Choroid plexus epithelial cell (primary cell): Measurements from ENCODE around the gene COL1A1.

Experiments
- DNase-seq: peaks from one replicate; pipeline ENCODE4 v3.0.0-alpha.2; 2010; ENCODE audit warnings: low read depth
- H3K4me3 ChIP-seq: 2 replicates; pipeline ENCODE4 v1.5.1; 2011; ENCODE audit warnings: low read depth, mild to moderate bottlenecking, control low read depth, low read length, moderate library complexity
- TF ChIP-seq, protein P1 (sequence below): conservative IDR thresholded peaks from 2 replicates; pipeline ENCODE4 v1.5.1; 2011; ENCODE audit warnings: low read depth, mild to moderate bottlenecking, control low read depth, inconsistent platforms, low read length, moderate library complexity

COL1A1 gene

DNA sequence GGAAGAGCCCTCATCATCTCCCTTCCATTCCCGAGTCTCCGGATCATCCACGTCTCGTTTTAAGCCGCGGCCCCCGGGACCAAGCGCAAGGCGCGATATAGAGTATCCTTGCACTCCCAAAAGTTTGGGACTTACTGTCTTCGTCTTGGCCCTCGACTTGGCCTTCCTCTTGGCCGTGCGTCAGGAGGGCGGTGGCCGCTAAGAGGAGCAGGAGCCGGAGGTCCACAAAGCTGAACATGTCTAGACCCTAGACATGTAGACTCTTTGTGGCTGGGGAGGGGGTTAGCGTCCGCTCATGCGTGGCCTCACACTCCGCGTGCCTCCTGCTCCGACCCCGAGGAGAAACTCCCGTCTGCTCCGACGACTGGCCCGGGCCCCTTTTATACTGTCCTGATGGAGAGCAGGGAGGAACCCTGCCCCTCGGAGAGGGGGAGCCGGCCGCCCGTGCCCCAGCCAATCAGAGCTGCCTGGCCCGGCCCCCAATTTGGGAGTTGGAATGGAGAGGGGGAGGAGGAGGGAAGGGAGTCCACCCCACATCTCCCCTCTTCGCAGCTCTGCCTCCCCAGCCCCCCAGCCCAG lies at the start of gene COL1A1:
TSS of gene COL1A1 (minus strand) at position 356 of the 579 bp plus-strand sequence. CDS start at position 238, 118 bp downstream.
- TF ChIP-seq, protein P1, sequence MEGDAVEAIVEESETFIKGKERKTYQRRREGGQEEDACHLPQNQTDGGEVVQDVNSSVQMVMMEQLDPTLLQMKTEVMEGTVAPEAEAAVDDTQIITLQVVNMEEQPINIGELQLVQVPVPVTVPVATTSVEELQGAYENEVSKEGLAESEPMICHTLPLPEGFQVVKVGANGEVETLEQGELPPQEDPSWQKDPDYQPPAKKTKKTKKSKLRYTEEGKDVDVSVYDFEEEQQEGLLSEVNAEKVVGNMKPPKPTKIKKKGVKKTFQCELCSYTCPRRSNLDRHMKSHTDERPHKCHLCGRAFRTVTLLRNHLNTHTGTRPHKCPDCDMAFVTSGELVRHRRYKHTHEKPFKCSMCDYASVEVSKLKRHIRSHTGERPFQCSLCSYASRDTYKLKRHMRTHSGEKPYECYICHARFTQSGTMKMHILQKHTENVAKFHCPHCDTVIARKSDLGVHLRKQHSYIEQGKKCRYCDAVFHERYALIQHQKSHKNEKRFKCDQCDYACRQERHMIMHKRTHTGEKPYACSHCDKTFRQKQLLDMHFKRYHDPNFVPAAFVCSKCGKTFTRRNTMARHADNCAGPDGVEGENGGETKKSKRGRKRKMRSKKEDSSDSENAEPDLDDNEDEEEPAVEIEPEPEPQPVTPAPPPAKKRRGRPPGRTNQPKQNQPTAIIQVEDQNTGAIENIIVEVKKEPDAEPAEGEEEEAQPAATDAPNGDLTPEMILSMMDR, result no peak
- H3K4me3 ChIP-seq, result peak within 1 kb of the TSS; percentile 98
- DNase-seq, result peak; percentile 89

DNA sequence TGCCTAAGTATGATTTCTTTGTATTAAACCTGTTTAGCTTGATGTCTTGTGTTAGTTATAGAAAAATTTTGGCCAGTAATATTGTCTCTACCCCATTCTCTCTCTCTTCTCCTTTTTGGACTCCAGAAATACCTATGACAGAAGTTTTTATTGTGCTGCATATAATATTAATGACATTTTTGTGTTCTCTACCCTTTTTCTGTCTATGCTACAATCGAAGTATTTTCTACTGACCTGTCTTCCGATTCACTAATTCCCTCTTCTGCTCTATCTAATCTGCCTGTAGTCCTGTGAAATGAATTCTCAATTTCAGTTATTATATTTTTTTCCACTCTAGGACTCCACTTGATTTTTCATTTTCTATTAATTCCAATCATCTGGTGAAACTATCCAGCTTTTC lies 46.8 kb upstream of the COL1A1 start:
- H3K4me3 ChIP-seq, result no peak overlapping the region
- TF ChIP-seq, protein P1, result no peak
- no peak for DNase-seq

DNA sequence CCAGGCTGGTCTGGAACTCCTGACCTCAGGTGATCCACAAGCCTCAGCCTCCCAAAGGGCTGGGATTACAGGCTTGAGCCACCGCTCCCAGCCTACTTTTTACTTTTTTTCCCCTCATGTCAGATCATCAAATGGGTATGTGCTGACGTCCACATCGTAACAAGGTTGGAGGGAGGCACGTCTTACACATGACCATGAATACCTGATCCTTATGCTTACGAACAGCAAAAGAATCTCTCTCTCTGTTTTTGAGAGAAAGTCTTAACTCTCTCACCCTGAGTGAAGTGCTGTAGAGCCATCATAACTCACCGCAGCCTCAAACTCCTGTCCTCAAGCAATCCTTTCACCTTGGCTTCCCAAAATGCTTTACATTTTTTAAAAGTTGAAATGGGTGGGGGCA lies 43.3 kb upstream of the COL1A1 start:
- no peak overlapping the region for H3K4me3 ChIP-seq
- DNase-seq, result no peak
- TF ChIP-seq, protein P1, result no peak

DNA sequence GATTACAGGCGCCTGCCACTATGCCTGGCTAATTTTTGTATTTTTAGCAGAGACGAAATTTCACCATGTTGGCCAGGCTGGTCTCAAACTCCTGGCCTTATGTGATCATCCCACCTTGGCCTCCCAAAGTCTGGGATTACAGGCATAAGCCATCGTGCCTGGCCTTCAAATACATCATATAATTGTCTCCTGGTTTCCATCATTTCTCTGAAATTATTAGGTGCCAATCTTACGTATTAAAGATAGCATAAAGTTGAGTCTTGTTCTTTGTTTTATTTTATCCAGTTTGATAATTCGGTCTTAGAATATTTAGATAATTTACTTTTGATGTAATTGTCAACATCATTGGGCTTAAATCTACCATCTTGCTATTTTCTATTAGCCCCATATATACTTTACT lies 40.0 kb upstream of the COL1A1 start:
- no peak for DNase-seq
- TF ChIP-seq, protein P1, result no peak
- H3K4me3 ChIP-seq, result no peak overlapping the region

DNA sequence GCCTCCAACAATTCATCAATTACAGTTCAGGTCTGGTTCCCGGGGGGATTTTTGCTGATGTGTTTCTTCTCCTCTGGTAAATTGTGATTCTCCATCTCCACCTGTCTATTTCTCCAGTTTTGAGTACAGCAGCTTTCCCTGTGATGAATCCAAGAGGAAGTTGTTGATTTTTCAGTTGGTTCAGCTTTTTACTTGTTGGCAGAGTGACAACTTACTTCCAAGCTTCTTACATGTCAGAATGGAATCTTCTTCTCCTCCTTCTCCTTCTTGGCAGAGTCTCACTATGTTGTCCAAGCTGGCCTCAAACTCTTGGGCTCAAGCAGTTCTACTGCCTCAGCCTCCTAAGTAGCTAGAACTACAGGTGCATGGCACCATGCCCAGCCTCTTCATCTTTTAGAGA lies 39.4 kb upstream of the COL1A1 start:
- TF ChIP-seq, protein P1, result no peak
- peak; percentile 44 for DNase-seq
- no peak overlapping the region for H3K4me3 ChIP-seq

DNA sequence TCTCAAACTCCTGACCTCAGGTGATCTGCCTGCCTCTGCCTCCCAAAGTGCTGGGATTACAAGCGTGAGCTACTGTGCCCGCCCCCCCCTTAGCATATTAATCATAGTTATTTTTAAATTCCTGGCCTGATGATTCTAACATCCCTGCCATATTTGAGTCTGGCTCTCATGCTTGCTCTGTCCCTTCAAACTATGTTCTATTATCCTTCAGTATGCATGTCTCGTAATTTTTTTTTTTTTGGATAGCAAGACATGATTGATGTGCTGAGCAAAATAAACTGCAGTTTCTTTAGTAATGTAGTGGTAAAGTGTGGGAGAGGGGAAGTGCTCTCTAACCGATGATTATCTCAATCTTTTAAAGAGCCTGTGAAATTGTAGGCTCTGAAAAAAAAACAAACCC lies 38.5 kb upstream of the COL1A1 start:
- TF ChIP-seq, protein P1, result no peak
- DNase-seq, result no peak

DNA sequence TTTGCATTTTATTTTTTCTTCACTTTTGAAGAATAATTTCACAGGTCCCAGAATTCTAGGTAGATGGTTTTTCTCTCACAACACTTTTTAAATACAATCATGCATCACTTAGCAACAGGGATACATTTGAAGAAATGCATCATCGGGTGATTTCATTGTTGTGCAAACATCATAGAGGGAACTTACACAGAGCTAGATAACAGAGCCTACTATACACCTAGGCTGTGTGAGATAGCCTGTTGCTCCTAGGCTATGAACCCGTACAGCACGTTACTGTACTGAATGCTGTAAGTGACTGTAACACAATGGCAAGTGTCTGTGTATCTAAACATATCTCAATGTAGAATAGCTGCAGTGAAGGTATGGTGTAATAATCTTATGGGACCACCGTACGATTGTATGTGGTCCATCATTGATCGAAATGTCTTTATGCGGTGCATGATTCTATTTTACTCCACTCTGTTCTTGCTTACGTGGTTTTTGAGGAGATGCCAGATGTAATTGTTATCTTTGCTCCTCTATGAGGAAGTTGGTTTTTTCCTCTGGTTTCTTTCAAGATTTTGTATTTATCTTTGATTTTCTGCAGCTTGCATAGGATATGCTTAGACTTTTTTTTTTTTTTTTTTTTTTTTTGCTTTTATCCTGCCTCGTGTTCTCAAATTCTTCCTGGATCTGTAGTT lies 37.3 kb upstream of the COL1A1 start:
- TF ChIP-seq, protein P1, result no peak
- H3K4me3 ChIP-seq, result no peak overlapping the region
- no peak for DNase-seq

More for the DNA sequence above, 38.5 kb upstream of the COL1A1 start:
- H3K4me3 ChIP-seq, result no peak overlapping the region
